ENCODE results near the gene SELENOM. TPM values are rescaled to one million over a fixed set of nuclear protein-coding genes. Genes with fewer than 3 reads are reported as not detected.
"Not testable (repeated sequence)": the region's sequence is repeated elsewhere in the genome, so short reads cannot be mapped to it uniquely, and the experiment has no call there.

The SELENOM gene
- total RNA-seq, 2 donors from 2014 or later, result 27.1 to 61.7 TPM

- DNase-seq, result no peak
These were observed 38.4 kb downstream of the SELENOM start for GRCh38 chr22:31068970-31069369.

DNA sequence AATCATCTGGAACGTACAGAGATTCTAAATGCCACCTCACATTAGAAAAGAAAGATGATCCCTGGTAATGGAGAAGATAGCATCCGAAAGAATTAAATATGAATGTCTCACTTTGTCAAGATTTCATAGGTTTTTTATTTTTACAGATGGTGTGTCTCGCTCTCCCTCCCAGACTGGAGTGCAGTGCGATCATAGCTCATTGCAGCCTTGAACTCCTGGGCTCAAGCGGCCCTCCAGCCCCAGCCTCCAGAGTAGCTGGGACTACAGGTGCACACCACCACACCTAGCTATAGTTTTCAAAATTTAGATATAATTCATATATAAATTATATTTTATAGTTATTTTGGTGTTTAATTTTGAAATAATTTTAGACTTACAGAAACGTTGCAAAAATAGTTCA lies 43.0 kb downstream of the SELENOM start:
- Histone ChIP-seq H3K9me3 (no peaks in the 10 kb centered on the region), H3K9ac (ENCODE audit: low read depth in 2 of 2, low read length in 2 of 2) (peak overlapping the region in 1 of 2 donors; percentile 55), H3K4me1 (no peaks in the 10 kb centered on the region), H3K27ac (no peak overlapping the region), H3K36me3 (no peaks in the 10 kb centered on the region), H3K27me3 (no peaks in the 10 kb centered on the region), H3K4me3 (no peak overlapping the region)
- intact Hi-C loops (cut with DNase I), result no loop called here
- DNase-seq, result no peak
- TF ChIP-seq, protein P1, sequence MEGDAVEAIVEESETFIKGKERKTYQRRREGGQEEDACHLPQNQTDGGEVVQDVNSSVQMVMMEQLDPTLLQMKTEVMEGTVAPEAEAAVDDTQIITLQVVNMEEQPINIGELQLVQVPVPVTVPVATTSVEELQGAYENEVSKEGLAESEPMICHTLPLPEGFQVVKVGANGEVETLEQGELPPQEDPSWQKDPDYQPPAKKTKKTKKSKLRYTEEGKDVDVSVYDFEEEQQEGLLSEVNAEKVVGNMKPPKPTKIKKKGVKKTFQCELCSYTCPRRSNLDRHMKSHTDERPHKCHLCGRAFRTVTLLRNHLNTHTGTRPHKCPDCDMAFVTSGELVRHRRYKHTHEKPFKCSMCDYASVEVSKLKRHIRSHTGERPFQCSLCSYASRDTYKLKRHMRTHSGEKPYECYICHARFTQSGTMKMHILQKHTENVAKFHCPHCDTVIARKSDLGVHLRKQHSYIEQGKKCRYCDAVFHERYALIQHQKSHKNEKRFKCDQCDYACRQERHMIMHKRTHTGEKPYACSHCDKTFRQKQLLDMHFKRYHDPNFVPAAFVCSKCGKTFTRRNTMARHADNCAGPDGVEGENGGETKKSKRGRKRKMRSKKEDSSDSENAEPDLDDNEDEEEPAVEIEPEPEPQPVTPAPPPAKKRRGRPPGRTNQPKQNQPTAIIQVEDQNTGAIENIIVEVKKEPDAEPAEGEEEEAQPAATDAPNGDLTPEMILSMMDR (IDR thresholded peaks at IDR 0.05), result no peak

More at GRCh38 chr22:31068970-31069369, 38.4 kb downstream of the SELENOM start:
- TF ChIP-seq, protein P1 (IDR thresholded peaks at IDR 0.05), result no peak
- H3K27me3 ChIP-seq, result no peaks in the 10 kb centered on the region
- intact Hi-C loops (cut with DNase I), result no loop called here
- H3K9ac ChIP-seq (ENCODE audit: low read depth in 2 of 2, low read length in 2 of 2), result no peak overlapping the region
- H3K27ac ChIP-seq, result no peak overlapping the region
- H3K9me3 ChIP-seq, result no peaks in the 10 kb centered on the region
- H3K4me3 ChIP-seq, result no peak overlapping the region
- no peaks in the 10 kb centered on the region for H3K36me3 ChIP-seq
- H3K4me1 ChIP-seq, result no peaks in the 10 kb centered on the region

GRCh38 chr22:31062566-31063230 lies 44.7 kb downstream of the SELENOM start:
- no peak for DNase-seq
- no peak overlapping the region for H3K4me3 ChIP-seq
- TF ChIP-seq, protein P1 (IDR thresholded peaks at IDR 0.05), result no peak
- no peaks in the 10 kb centered on the region for H3K36me3 ChIP-seq
- no peak overlapping the region for H3K27ac ChIP-seq
- H3K4me1 ChIP-seq, result no peaks in the 10 kb centered on the region
- no peaks in the 10 kb centered on the region for H3K27me3 ChIP-seq
- no peak overlapping the region for H3K9ac ChIP-seq (ENCODE audit: low read depth in 2 of 2, low read length in 2 of 2)
- no peaks in the 10 kb centered on the region for H3K9me3 ChIP-seq
- intact Hi-C loops (cut with DNase I), result no loop called here

DNA sequence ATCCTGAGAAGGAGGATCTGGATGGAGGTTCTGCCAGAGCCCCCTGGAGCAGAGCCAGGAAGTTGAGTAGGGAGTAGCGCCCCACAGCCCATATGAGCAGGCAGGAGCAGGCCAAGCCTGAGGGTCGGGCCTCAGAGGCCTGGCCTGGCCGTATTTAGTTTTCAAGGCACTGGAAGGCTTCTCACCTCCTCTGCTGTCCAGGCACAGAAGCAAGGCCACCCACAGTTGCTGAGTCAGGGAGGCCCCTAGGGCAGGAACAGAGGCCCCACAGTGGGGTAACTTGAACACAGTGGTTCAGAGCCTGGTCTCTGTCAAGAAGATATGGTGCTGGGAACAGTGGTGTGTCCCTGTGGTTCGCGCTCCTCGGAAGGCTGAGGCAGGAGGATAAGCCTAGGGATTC lies 47.7 kb downstream of the SELENOM start:
- H3K4me1 ChIP-seq; H3K27me3 ChIP-seq; H3K27ac ChIP-seq; H3K36me3 ChIP-seq; H3K9me3 ChIP-seq; H3K9ac ChIP-seq (ENCODE audit: low read depth in 2 of 2, low read length in 2 of 2); H3K4me3 ChIP-seq; DNase-seq; intact Hi-C loops (cut with DNase I): not testable (repeated sequence)

DNA sequence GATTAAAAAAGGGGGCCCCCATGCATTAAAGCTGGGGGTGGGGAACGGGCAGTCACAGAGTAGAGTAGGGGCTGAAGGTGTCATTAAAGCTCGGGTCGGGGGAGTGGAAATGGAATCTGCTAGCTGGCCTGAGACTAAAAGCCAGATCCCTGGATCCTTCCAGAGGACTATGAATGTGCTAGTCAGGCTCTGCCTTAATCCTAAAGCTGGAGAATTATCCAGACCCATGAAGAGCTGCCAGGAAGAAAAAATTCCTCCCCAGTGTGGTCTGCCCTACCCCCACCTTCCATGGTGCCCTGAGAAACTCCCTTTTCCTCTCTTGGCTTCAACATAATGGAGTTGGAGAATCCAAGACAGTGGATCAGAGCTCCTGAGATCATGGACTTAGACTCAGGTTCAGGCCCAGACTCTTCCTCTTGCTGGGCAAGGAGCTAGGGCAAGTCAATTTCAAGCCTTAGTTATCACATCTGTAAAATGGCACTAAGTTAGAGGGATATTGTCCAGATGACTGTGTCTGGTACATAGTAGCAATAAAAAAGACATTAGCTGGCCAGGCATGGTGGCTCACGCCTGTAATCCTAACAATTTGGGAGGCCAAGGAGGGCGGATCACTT lies 50.3 kb downstream of the SELENOM start:
- H3K27ac ChIP-seq, result peak overlapping the region; percentile 72
- intact Hi-C loops (cut with DNase I), result no loop called here

More for the DNA sequence above, 50.3 kb downstream of the SELENOM start:
- Histone ChIP-seq H3K4me1 (no peaks in the 10 kb centered on the region), H3K9me3 (no peaks in the 10 kb centered on the region), H3K9ac (ENCODE audit: low read depth in 2 of 2, low read length in 2 of 2) (no peak overlapping the region), H3K4me3 (no peak overlapping the region), H3K36me3 (no peaks in the 10 kb centered on the region), H3K27me3 (no peaks in the 10 kb centered on the region)
- no peak for DNase-seq
- TF ChIP-seq, protein P1 (IDR thresholded peaks at IDR 0.05), result no peak

Data from colonic mucosa (tissue), 4 donors.